Measurements from ENCODE around the gene POLA2.
"Not testable (repeated sequence)": the region's sequence is repeated elsewhere in the genome, so short reads cannot be mapped to it uniquely, and the experiment has no call there.

POLA2 gene

DNA sequence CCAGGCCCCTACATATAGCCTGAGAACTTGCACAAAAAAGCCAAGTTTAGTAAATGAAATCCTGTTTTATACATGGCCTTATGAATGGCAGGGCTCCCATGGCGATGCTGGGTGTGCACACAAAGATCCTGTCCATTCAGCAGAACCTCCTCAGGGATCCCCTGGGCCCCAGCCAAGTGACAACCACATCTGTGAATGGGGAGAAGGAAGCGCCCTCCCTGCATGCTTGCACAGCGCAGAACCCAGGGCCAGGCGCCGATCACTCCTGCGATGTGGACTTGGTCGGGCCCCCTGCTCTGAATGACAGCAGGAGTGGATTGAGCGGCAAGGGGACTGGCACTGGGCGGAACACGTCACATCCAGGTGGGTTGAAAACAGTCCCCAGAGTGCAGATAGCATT lies 48.5 kb downstream of the POLA2 start:
- DNase-seq = no peak

DNA sequence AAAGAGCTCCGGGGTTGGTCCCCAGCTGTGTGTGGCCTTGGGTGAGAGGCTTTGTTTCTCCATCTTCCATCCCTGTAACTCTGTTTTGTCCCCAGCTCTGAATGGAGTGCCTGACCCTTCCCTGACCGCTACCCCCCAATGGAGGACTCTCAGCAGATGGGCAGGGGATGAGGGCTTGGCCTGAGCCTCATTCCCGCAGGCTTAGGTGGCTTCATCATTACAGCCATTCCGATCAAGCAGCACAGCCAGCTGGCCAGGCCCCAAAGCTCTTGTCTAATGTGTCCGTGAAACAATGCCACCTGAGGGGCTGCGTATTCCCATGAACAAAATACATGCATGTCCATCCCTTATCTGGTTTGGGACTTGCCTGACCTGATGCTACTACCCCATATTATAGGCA lies 49.0 kb downstream of the POLA2 start:
- DNase-seq = no peak

DNA sequence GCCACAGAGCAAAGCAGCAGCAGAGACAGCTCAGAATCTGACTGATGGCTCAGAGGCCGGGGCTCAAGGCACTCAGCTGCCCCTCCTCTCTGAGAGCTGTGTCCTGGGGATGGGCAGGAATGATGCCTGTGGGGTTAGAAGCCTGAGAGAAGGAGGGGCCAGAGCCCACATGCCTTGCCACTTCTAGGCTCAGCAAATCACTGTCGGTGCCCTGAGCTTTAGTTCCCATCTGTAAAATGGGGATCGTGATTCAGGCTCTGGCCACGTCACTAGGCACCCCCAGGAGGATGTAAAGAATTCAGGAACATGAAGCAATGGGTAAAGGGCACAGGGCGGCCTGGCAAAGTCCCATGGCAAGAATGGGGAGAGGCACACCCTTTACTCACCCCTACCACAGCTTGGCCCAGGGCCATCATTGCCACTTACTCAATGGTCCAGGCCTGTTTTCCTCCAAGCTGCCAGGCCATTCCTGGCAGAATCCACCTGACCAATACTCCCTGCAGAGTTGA lies 49.5 kb downstream of the POLA2 start:
- DNase-seq = no peak

DNA sequence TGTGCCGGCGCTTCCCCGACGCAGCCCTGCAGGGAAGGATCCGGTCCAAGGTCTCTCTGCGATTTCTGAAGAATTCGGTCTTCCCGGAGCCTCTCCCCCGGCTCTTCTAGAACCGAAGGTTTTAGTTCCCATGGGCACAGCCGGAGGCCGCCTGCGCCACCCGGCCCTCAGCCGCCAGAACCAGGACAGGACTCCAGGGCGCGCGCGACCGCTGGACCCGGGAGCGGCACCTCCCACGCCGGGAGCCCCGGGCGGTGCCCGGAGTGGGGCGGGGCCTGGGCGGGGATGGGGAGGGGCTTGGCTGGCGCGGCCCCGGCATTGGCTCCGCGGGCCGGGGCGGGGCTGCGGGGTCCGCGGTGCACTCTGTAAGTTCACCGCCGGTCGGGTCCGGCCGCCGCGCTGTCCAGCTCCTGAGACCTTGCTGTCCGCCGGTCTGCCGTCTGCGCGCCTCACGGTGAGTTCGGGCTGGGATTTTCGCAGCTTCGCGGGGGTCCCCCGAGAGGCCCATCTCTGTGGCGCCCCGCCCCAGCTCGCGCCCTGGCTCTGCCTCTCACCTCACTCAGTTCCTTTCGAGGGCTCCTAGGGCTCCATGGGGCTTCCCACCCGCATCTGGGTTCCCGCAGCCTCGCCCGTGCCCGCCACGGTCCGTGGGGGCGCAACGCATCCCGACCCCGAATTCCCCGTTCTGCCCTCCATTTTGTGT lies 52.9 kb downstream of the POLA2 start, which contains the start of gene CDC42EP2:
CDC42EP2 (plus strand) TSS at position 366 of the 703 bp plus-strand sequence. CDS start 6,033 bp downstream, outside the sequence.
- peak; percentile 73 for DNase-seq

DNA sequence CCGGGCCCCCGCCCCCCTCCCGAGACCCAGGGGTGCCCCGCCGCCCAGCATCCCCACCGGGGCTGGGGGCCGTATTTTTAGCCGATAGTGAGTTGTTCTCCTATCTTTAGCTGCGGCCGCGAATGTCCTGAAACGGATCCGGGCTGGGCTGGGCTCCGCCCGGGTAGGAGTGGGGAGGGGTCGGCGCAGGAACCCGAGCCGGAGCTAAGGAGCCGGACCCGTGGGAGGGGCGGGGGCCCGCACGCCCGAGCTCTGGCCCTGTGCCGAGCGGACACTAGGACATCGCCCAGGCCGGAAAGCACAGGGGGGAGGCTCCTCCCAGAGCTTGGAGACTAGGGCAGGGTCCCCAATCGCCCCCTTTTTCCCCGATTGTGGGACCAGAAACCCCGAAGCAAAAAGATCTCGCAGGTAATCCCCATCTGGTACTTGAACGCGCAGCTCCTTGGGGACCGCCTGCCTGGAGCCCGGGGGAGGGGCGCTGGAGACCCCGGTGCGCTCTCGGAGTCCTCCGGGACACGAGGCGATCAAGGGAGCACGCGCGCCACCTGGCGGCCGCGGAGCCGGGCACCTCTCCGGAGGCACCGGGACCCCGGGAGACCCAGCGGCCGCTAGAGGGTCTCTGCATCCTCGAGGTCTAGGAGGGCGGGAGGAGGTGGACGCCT lies 53.6 kb downstream of the POLA2 start:
- DNase-seq = peak; percentile 74

DNA sequence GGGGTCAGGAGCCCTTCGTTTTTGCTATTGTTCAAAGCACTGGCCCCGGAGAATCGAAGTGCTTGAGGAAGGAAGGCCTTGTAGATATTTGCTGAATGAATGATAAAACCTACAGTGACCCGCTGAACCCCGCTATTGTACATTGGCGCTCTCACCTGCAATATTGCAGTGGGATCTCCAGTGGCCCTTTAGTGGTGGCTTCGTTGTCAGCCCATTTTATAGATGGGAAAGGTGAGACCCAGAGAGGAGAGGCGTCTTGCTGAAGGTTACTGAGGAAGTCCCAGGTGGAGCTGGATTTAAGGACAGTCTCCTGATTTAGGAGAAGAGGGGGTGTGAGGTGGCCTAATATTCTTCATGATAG lies 54.1 kb downstream of the POLA2 start:
- no peak for DNase-seq

DNA sequence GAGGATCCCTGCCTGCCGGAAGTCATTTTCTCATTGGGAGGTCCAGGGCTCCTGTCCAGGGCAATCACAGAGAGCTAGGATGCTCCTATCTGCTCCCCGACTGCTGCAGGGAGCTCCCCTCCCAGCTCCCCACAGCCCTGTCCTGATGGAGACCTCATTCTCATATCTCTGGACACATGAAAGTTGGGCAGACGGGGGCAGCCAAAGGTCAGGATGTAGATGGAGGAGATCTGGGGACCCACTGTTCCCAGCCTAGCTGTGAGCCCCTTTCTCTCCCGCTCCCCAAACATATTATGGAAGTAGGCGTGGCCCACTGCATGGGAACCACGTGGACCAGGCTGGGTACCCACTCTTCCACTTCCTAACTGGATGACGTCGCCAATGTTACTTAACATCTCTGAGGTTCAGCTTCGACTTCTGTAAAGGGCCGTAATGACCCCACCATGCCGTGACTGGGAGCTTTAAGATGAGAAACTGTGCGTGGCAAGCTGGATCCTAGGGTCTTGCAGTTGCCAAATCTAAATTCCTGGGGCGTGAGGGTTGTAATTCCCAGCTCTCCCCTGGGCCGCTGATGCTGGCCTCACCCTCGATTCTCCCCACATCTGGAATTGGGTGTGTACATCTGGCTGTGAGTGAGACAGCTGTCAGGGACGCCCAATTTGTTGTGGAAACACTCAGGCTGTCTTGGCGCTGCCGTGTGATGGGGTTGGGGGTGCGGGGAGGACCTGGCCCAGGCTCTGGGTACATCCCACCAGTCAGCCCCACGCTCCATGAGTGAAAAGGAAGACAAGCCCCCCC lies 54.7 kb downstream of the POLA2 start:
- no peak for DNase-seq

DNA sequence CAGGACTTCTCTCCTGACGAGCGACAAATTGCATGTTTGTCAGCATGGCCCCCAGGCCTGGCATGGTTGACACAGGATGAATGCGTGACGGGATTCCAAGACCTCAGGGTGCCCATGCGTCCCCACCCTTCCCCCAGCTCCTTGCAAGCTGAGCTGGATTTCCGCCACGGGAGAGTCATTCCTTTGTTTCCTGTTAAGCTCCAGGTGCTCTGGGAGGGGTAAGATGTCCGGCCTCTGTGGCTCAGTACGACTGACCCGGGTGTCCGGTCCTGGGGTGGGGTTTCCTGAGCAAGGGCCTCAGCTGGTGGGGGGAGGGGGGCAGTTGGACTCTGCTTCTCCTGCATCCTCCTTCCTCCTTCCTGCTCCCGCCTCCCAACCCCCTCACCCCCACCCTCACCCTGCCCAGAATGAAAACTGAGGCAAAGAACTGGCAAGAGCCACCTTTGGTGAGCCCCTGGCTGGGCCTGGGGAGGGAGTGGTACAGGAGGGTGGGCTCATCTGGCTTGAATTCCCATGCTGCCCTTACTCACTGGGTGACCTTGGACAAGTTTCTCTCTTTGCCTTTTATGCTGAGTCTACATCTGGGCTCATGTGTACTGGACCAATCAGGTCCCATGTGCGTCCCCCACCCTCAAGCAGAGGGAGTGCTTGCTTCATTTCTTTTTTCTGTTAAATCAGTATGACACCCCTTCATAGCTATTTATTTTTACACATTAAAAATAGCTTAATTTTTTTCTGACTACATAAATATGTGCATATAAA lies 55.4 kb downstream of the POLA2 start:
- no peak for DNase-seq

DNA sequence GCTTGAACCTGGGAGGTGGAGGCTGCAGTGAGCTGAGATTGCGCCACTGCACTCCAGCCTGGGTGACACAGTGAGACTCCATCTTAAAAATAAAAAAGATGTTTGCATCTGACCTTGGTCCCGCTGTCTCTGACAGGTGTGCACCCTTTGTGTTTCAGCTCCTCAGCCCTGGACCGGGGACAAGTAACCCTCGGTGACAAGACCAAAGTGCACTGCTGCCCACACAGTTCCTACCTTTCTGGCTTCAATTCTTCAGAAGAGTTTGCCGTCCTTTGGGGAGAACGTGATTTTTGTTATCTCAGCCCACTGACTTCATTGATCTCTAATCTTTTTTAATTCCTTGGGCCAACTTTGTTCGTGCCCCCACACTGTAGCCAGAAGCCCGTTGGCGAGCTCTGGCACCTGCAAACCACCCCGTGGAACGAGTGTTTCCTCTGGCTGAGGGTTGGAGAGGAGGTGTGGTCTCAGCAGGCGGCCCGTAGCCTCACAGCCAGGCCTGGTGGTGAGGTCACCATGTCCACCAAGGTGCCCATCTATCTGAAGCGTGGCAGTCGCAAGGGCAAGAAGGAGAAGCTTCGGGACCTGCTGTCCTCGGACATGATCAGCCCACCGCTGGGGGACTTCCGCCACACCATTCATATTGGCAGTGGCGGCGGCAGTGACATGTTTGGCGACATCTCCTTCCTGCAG lies 58.8 kb downstream of the POLA2 start:
- no peak for DNase-seq

DNA sequence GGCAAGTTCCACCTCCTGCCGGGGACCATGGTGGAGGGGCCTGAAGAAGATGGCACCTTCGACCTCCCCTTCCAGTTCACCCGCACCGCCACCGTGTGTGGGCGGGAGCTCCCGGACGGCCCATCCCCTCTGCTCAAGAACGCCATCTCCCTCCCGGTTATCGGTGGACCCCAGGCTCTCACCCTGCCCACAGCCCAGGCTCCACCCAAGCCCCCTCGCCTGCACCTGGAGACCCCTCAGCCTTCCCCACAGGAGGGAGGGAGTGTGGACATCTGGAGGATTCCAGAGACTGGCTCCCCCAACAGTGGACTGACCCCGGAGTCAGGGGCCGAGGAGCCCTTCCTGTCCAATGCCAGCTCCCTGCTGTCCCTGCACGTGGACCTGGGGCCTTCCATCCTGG lies 59.3 kb downstream of the POLA2 start:
- DNase-seq = no peak

DNA sequence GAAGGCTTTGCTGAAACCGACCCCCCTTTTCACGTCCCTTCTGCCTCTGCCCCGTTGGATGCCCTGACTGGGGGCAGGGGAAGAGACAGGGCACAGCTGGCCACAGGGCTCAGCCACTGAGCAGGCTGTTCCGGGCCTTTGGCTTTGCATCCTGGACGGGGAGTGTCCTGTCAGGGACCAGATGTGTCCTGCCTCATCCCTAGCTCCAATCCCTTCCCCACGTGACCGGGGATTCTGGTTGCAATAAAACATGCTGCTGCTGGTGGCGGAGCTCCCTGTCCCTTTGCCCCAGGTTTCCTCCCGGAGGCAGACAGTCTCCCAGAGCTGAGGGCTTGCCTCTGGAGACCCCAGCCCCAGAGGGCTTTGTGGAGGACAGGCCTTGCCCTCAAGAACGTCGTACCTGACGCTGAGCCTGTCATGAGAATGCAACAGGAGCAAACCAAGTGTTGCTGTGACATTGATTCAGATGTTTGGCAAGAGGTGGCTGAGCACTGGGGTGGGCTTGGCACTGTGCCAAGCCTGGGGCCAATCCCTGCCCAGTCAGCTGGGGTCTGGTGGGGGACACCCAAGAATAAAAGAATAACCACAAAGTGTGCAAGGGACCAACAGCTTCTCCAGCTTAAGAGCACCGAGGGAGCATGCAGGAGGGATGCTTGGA lies 60.2 kb downstream of the POLA2 start:
- DNase-seq = no peak

DNA sequence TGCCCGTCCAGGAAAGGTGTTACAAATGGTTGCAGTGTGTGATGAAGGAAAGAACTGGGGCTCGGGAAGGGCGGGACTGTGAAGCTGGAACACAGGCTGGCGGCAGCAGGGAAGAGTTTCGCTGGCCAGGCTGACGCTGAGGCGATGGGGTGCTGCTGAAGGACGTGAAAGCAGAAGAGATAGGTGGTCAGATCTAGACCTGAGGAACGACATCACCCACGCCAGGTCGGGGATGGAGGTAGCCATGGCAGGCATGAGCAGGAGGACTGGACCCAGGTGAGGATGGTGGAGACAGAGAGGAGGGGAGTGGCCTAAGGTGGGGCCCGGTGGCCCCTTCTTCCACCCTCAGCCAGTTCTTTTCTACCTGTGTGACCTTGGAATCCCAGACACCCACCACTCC lies 62.1 kb downstream of the POLA2 start:
- no peak for DNase-seq

DNA sequence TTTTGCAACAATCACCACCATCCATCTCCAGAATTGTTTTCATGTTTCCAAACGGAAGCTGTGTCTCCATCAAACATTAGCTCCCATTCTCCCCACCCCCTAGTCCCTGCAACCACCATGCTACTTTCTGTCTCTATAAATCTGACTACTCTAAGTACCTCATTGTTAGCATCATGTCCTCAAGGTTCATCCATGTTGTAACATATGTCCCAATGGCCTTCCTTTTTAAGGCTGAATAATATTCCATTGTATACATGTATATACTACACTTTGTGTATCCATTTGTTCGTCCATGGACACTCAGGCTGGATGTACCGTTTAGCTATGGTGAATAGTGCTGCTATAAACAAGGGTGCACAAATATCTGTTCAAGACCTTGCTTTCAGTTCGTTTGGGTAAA lies 63.7 kb downstream of the POLA2 start:
- DNase-seq = no peak

DNA sequence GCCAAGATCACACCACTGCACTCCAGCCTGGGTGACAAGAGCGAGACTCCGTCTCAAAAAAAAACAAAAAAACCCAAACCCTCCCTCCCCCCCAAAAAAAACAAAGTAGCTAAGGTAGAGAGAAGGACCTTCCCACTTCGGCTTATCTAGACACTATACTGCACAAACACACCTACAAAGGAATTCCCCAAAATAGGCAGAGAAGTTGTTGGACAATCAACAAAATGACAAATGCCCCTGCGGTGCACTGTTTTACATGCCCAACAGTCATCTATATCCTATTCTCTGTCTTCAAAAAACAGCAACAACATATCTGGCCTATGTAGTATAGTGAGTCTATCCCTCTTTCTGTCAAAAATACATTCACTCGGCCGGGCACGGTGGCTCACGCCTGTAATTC lies 65.3 kb downstream of the POLA2 start:
- no peak for DNase-seq

DNA sequence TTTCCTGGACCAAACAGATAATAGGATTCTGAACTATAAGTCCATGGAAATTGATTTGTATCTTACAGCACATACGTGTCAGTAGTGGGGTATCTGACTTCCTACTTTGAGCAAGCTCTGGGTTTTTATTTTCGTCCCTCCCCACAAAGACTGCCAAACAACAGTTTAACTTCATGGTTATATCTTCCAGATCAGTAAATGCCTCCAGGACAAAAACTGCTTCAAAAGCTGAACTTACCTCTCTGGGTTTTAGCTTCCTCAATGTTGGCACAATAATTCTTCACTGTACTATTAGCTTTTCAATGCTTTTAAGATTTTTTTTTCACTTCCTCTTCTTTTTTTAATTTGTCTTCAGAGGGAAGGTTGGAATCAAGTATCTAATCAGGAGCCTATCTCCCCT lies 67.7 kb downstream of the POLA2 start:
- DNase-seq = no peak

DNA sequence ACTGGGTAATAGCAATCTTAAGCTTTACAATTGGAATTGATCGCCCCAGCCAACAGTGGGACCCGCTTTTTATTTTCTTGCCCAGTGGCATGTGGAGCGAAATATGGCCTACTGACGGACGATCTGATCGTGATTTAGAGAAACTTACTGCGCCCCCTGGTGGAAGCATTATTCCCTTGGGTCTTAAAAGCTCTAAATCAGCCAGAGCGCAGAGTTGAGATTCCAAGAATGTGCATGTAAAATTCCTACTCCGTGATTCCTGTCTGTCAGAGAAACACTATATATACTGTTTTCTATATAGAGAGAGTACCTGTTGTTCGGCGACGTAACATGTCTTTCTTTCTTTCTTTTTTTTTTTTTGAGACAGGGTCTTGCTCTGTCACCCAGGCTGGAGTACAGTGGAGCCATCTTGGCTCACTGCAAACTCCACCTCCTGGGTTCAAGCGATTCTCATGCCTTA lies 68.2 kb downstream of the POLA2 start:
- DNase-seq = peak; percentile 75

DNA sequence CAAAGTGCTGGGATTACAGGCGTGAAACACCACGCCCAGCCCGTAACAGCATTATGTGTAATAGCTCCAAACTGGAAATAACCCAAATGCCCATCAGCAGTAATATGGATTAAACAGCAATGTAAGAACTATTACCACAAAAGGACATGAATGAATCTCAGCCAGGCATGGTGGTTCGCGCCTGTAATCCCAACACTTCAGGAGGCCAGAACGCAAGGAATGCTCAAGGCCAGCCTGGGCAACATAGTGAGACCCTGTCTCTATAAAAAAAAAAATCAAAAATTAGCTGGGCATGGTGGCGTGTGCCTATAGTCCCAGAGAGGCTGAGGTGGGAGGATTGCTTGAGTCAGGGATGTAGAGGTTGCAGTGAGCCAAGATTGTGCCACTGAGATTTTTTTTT lies 68.8 kb downstream of the POLA2 start:
- DNase-seq = no peak

DNA sequence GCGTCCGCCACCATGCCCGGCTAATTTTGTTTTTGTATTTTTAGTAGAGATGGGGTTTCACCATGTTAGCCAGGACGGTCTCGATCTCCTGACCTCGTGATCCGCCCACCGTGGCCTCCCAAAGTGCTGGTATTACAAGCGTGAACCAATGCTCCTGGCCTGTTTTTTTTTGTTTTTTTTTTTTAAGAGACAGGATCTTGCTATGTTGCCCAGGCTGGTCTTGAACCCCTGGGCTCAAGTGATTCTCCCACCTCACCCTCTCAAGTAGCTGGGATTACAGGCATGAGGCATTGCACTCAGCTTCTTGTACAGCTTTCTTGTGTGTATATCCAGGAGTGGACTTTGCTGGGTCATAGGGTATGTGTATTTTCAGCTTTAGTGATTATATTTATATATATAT lies 70.8 kb downstream of the POLA2 start:
- not testable (repeated sequence) for DNase-seq

DNA sequence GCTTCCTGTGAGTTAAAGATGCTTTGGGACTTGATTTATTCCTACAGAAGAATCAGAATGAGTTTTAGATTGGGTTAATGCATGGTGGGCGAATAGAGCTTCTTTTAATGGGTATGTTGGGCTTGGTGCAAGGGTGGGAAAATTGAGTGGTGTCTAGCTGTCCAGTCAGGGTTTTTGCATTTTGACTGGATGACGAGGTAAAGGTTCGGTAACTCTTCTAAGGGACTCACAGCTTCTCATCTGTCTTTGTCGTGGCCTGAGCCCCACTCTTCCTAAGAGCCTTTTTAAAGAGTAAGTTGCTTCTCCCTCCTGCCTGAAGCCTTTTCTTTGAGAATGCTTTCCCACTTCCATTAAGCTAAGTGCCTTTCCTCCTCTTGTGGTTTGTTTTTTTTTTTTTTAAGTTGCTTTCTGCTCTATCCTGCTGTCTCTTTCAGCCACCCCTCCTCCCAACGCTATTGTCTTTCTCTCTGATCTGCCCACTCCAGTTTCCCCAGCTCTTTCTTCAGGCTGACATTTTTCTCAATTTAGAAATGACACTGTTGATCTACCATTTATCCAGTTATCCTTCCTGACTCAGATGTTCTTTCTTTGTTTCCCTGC lies 73.0 kb downstream of the POLA2 start:
- DNase-seq = no peak

DNA sequence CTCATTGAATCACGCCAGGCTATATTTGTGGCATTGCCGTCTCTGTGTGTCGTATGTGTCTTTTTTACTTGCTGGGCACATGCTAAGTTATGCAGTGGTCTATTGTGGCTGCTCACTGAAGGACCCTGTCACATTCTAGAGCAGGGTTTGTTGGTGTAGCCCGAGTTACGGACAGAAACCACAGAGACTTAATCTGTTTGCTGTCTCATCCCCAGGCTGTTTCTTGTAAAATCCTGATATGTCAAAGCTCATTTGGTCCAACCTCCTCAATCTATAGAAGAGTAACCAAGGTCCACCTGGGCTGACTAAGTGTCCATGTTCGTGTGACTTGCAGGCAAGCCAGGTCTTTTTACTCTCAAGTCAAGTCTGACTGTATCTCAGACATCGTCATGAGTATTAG lies 76.9 kb downstream of the POLA2 start:
- DNase-seq = no peak

DNA sequence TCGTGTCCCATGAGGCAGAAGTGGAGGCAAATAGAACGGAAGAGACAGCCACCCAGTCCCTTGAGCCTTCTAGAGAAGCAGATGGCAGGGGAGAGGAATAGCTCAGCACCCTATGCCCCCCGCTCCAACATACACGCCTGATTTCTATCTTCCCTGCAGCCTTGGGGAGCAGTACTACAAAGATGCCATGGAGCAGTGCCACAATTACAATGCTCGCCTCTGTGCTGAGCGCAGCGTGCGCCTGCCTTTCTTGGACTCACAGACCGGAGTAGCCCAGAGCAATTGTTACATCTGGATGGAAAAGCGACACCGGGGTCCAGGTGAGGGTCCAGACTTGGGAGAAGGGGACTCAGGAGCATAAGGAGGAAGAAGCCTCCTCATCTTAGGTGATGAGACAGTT lies 78.5 kb downstream of the POLA2 start:
- no peak for DNase-seq
